ENCODE results near the gene PHKG1.
A peak's percentile ranks its signal among the peaks of the same experiment; 100 is the strongest.
"Not testable (repeated sequence)": the region's sequence is repeated elsewhere in the genome, so short reads cannot be mapped to it uniquely, and the experiment has no call there.

PHKG1 gene

DNA sequence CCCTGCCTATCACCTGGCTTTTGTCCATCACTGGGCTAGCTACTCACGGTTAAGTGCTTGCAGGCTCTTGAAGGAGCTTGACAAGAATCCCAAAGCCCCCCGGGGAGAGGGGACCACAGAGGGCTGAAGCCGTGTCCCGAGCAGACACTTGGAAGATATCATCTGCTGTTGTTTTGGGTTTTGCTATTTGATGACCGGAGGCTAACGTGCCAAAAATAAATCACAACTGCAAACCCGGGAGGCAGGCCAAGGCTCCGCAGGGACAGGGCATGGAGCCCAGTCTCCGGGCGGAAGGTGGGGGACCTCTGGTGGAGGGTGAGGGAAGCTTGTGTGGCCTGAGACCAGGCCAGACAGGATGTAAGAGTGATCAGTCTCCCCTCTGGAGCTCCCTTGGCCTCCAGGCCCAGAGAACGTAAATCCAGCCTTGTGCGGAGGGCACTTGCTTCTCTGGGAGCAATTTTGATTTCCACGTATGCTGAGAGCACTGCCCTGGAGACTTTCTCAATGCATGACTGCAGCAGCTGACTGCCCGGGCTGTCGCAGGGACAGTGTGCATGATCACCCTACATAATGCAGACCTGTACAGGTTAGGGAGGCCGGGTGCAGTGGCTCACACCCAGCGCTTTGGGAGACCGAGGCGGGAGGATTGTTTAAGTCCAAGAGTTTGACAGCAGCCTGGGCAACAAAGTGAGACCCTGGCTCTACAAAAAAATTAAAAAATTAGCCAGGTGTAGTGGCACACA lies at the start of gene PHKG1:
TSS of gene PHKG1 (minus strand) at position 164 of the 743 bp plus-strand sequence. CDS start 4,011 bp downstream, outside the sequence.
- no peak within 1 kb of the TSS for H3K27ac ChIP-seq
- H3K4me3 ChIP-seq (ENCODE audit: low read depth, low read length), result no peak within 1 kb of the TSS
- DNase-seq, result peak; percentile 74
- TF ChIP-seq CTCF (IDR thresholded peaks at IDR 0.05; ENCODE audit: low read depth, low read length, missing control alignments), result peak; percentile 66
- in situ Hi-C loops (cut with HindIII; ENCODE audit: low pct_ligation_motif_present, low sequenced_read_pairs), result no loop called here
- no peaks in the 10 kb centered on the region for H3K36me3 ChIP-seq (replicated peaks)
- no peaks in the 10 kb centered on the region for H3K27me3 ChIP-seq (replicated peaks)

DNA sequence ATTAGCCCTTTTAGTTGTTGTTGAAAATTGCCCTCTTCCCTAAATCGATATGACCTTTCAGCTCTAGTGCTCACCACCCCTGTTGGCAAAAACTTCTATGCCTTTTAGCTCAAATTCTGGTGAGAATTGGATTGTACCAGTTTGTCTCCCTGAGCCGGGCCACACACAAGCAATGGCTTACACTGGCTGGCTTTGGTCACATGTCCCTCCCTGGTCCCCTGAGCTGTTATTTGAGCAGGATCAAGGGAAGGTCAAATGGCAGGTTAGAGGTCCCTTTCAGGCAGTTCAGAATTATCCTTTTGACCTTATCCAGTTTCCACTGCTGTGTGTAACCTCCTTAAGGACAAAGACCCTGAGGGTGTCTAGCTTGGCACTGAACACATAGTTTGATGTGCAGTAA lies 38.3 kb upstream of the PHKG1 start:
- H3K4me3 ChIP-seq (ENCODE audit: low read depth, low read length); in situ Hi-C loops (cut with HindIII; ENCODE audit: low pct_ligation_motif_present, low sequenced_read_pairs); H3K27me3 ChIP-seq (replicated peaks); H3K36me3 ChIP-seq (replicated peaks); DNase-seq; H3K27ac ChIP-seq: not testable (repeated sequence)

- H3K4me3 ChIP-seq (ENCODE audit: low read depth, low read length), result no peak overlapping the region
- no peak for DNase-seq
- no peak for TF ChIP-seq CTCF (IDR thresholded peaks at IDR 0.05; ENCODE audit: low read depth, low read length, missing control alignments)
- no peaks in the 10 kb centered on the region for H3K27me3 ChIP-seq (replicated peaks)
- in situ Hi-C loops (cut with HindIII; ENCODE audit: low pct_ligation_motif_present, low sequenced_read_pairs), result no loop called here
- H3K27ac ChIP-seq, result no peak overlapping the region
- H3K36me3 ChIP-seq (replicated peaks), result no peaks in the 10 kb centered on the region
Observed at GRCh38 chr7:56127241-56127975, 34.7 kb upstream of the PHKG1 start.

GRCh38 chr7:56125831-56126230 lies 33.1 kb upstream of the PHKG1 start:
- in situ Hi-C loops (cut with HindIII; ENCODE audit: low pct_ligation_motif_present, low sequenced_read_pairs), result no loop called here

DNA sequence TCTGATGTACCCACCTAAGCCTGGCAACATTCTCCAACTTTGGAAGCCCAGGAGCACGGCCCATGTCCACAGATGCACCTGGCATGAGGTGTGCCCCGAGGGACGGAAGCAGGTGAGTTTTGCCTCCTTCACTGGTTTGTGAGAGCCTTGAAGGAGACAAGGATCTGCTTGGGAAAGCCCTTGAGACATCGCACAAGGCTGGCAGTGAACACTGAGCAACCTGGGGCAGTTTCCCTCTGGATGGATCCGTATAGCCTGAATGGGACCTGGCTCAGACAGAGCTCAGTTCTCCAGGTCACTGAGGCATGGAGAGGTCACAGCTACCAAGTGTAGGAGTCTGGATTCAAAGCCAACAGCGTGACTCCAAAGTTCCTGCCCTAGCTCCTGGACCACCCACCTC lies 32.2 kb upstream of the PHKG1 start:
- Histone ChIP-seq H3K4me3 (ENCODE audit: low read depth, low read length) (no peak overlapping the region), H3K36me3 (replicated peaks) (no peaks in the 10 kb centered on the region), H3K27ac (no peak overlapping the region), H3K27me3 (replicated peaks) (no peaks in the 10 kb centered on the region)
- TF ChIP-seq CTCF (IDR thresholded peaks at IDR 0.05; ENCODE audit: low read depth, low read length, missing control alignments), result no peak
- no peak for DNase-seq
- in situ Hi-C loops (cut with HindIII; ENCODE audit: low pct_ligation_motif_present, low sequenced_read_pairs), result no loop called here

More at GRCh38 chr7:56125831-56126230, 33.1 kb upstream of the PHKG1 start:
- Histone ChIP-seq H3K36me3 (replicated peaks) (no peaks in the 10 kb centered on the region), H3K4me3 (ENCODE audit: low read depth, low read length) (no peak overlapping the region), H3K27ac (no peak overlapping the region), H3K27me3 (replicated peaks) (no peaks in the 10 kb centered on the region)
- no peak for TF ChIP-seq CTCF (IDR thresholded peaks at IDR 0.05; ENCODE audit: low read depth, low read length, missing control alignments)
- no peak for DNase-seq

- no peaks in the 10 kb centered on the region for H3K36me3 ChIP-seq (replicated peaks)
- in situ Hi-C loops (cut with HindIII; ENCODE audit: low pct_ligation_motif_present, low sequenced_read_pairs), result no loop called here
- no peak for TF ChIP-seq CTCF (IDR thresholded peaks at IDR 0.05; ENCODE audit: low read depth, low read length, missing control alignments)
- DNase-seq, result no peak
- H3K27ac ChIP-seq, result no peak overlapping the region
- no peak overlapping the region for H3K4me3 ChIP-seq (ENCODE audit: low read depth, low read length)
- no peaks in the 10 kb centered on the region for H3K27me3 ChIP-seq (replicated peaks)
Observed at GRCh38 chr7:56121440-56121839, 28.7 kb upstream of the PHKG1 start.
